Adrenal gland (tissue), 5 donors: ENCODE measurements around the gene SLC36A1.

ENCODE experiments used
- POLR2A ChIP-seq, 2 donors: fragments of 450-650 bp; IDR thresholded peaks; one replicate each; pipeline ENCODE4 v1.6.1; 2017; ENCODE audit warnings: antibody characterized with exemption in 2 of 2, mild to moderate bottlenecking in 2 of 2, moderate library complexity in 1 of 2
- TF ChIP-seq, protein P1 (sequence below), 6 experiments: fragments of 450-650 bp in 4 of 6; fragments of 200-600 bp in 2 of 6; sonication (generic) in 1 of 6; IDR thresholded peaks; 1 replicate in 5 of 6; 2 replicates in 1 of 6; pipeline versions ENCODE4 v1.5.1 to v1.8.0; 2016 to 2021; ENCODE audit warnings: antibody characterized with exemption in 6 of 6, mild to moderate bottlenecking in 2 of 6, moderate library complexity in 1 of 6
- donor health status: DM: no; HTN: no; CAD: no.

- no peak for TF ChIP-seq POLR2A (IDR thresholded peaks at IDR 0.05)
- TF ChIP-seq, protein P1, sequence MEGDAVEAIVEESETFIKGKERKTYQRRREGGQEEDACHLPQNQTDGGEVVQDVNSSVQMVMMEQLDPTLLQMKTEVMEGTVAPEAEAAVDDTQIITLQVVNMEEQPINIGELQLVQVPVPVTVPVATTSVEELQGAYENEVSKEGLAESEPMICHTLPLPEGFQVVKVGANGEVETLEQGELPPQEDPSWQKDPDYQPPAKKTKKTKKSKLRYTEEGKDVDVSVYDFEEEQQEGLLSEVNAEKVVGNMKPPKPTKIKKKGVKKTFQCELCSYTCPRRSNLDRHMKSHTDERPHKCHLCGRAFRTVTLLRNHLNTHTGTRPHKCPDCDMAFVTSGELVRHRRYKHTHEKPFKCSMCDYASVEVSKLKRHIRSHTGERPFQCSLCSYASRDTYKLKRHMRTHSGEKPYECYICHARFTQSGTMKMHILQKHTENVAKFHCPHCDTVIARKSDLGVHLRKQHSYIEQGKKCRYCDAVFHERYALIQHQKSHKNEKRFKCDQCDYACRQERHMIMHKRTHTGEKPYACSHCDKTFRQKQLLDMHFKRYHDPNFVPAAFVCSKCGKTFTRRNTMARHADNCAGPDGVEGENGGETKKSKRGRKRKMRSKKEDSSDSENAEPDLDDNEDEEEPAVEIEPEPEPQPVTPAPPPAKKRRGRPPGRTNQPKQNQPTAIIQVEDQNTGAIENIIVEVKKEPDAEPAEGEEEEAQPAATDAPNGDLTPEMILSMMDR (IDR thresholded peaks at IDR 0.05), result no peak
These were observed 29.7 kb upstream of the SLC36A1 start for GRCh38 chr5:151417712-151418111.
